HS-5 (cell line): Measurements from ENCODE around the gene FGR.
"Not testable (repeated sequence)": the region's sequence is repeated elsewhere in the genome, so short reads cannot be mapped to it uniquely, and the experiment has no call there.

ENCODE experiments used
- DNase-seq: peaks from one replicate; pipeline ENCODE4 v3.0.0-alpha.2; 2012; ENCODE audit warnings: low read depth

FGR gene

GRCh38 chr1:27634985-27635367, at the start of gene FGR:
Gene FGR (minus strand): TSS chr1:27635185. CDS start chr1:27623916, 11,269 bp downstream.
- DNase-seq = no peak

GRCh38 chr1:27684176-27684575, 49.2 kb upstream of the FGR start:
- no peak for DNase-seq

DNA sequence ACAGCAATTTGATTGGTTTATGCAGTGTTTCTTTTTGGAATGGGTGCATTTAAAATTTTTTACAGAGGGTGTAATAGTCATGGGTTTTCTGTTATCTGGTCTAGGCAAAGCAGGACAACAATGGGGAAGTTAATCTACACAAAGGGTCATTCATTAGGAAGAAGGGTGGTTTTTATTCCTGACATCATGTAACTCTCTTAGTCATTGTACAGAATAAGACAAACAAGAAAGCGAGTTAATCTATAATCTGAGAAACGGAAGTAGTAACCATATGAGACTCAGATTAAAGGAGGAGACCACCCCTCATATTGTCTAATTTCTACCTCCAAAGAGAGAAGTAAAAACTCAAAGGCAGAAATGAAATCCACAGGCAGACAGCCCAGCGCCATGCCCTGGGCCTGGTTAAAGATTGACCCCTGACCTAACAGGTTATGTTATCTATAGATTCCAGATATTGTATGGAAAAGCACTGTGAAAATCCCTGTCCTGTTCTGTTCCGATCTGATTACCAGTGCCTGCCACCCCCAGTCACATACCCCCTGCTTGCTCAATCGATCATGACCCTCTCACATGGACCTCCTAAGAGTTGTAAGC, 47.5 kb upstream of the FGR start:
- DNase-seq = no peak

GRCh38 chr1:27681580-27681979, 46.6 kb upstream of the FGR start:
- not testable (repeated sequence) for DNase-seq

DNA sequence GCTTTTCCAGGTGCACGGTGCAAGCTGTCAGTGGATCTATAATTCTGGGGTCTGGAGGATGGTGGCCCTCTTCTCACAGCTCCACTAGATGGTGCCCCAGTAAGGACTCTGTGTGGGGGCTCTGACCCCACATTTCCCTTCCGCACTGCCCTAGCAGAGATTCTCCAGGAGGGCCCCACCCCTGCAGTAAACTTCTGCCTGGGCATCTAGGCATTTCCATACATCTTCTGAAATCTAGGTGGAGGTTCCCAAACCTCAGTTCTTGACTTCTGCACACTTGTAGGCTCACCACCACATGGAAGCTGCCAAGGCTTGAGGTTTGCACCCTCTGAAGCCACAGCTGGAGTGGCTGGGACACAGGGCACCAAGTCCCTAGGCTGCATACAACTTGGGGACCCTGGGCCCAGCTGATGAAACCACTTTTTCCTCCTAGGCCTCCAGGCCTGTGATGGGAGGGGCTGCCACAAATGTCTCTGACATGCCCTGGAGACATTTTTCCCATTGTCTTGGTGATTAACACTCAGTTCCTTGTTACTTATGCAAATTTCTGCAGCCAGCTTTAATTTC, 45.3 kb upstream of the FGR start:
- not testable (repeated sequence) for DNase-seq

GRCh38 chr1:27678747-27679146, 43.8 kb upstream of the FGR start:
- DNase-seq = no peak

DNA sequence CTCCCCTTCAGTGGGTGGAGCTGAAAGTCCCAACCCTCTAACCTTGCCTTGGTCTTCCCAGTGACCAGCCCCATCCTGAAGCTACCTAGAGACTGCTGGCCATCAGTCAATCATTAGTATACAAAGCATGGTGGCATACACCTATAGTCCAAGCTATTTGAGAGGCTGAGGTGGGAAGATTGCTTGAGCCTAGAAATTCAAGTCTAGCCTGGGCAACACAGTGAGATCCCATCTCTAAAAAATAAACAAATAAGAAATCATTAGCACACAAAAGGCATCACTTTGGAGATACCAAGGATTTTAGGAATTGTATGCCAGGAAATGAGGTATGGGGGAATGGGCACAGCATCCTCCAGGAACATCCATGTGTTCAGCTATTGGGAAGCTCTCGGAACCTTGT, 41.4 kb upstream of the FGR start:
- DNase-seq = no peak

DNA sequence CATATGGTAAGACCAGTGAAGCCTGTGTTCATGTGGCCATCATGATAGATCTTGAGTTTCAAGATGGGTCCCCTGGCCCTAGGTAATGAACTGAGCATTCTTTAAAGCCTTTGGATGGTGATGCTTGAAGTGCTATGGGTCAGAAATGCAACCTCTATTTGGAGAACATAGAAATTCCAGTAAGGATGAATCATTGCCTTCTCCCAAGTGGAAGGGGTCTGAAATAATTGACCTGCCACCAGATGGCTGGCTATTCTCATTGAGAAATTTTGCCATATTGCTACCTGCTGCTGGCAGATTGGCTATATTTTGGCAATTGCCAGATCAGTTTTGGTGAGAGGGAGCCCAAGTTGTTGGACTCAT, 37.7 kb upstream of the FGR start:
- DNase-seq = no peak

GRCh38 chr1:27671964-27672749, 37.2 kb upstream of the FGR start, which contains the start of gene IFI6:
Gene IFI6 (minus strand): TSS chr1:27672192. CDS start chr1:27669314, 2,878 bp downstream.
- DNase-seq = peak; percentile 84

DNA sequence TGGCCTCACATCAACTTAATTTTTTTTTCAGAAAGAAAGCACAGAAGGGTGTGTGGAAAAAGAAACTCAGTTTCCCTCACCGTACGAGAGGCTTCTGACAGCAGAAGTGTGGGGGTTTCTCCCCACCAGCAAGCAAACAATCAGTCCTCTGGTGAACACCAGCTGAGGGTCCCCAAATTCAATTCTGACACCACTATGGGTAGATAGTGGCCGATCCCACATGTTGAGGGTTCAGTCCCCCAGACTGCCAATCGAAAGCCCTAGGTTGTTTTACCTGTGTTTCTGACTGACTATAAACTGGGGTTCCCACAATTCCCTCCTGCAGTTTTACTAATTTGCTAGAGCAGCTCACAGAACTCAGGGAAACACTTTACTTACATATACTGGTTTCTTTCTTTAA, 34.9 kb upstream of the FGR start:
- DNase-seq = no peak

DNA sequence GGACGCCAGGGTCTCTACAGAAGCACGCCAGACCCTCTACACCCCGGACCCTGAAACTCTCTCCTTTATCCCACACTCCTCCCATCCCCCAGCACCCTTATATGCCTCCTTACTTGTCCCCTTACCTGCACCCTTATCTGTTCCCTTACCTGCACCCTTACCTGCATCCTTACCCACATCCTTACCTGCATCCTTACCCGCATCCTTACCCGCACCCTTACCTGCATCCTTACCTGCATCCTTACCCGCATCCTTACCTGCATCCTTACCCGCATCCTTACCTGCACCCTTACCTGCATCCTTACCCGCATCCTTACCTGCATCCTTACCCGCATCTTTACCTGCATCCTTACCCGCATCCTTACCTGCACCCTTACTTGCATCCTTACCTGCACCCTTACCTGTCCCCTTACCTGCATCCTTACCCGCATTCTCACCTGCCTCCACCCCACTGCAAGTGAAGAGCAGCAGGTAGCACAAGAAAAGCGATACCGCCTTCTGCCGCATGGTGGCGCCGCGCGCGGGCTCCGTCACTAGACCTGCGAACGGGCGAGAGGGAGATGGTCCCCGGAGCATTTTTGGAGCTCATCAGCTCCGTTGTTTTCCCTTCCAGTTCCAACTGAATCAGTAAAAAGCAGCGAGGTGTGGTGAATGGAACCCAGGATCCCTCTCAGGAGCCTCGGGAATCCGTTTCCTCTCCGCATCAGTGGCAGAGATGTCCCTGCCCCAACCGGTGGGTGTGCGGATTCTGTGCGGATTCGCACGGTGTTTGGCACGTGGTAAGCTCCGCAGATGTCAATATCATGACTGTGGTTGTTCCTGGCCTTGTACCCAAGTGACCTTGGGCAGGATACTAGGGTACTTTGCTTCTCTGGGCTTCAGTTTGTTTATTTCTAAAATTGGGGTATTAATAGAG, 34.1 kb upstream of the FGR start:
- no peak for DNase-seq

- DNase-seq = no peak
Measured at GRCh38 chr1:27668121-27668807, 33.3 kb upstream of the FGR start.

GRCh38 chr1:27666791-27667254, 31.8 kb upstream of the FGR start:
- DNase-seq = no peak

GRCh38 chr1:27666294-27666693, 31.3 kb upstream of the FGR start:
- DNase-seq = no peak

DNA sequence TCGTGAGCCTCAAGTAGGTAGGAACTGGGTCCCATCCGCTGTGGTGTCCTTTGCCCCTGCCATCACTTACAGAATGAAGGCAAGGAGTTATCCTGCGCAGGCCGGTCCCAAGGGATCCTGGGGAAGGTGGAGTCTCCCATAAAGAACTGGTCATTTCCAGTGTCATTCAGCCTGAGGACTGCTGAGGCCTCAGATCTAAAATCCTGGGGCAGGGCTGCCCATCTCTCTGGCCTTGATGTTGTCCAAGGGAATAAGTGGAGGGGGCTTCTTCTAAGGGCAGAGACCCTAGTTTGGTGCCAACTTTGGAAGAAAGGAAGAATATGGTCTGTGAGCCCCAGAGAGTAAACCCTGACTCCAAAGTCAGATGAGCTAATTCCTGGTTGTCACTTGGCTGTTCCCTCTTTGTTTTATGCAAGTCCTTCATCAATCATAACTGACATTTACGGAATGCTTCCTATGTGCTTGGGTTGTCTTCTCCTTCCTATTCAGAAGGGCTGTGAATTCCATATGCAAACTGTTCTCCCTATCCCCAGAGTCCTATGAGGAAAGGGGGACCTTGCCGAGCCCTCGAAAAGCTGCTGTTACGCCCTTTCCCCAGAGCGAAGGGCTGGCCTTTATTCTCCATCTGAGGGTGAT, 30.1 kb upstream of the FGR start:
- no peak for DNase-seq

- no peak for DNase-seq
Measured at GRCh38 chr1:27664291-27664690, 29.3 kb upstream of the FGR start.

- peak; percentile 61 for DNase-seq
Measured at GRCh38 chr1:27662707-27663393, 27.9 kb upstream of the FGR start.

GRCh38 chr1:27662261-27662660, 27.3 kb upstream of the FGR start:
- no peak for DNase-seq

GRCh38 chr1:27661412-27662075, 26.6 kb upstream of the FGR start:
- DNase-seq = no peak

- DNase-seq = no peak
Measured at GRCh38 chr1:27660300-27660835, 25.4 kb upstream of the FGR start.
